GM12874 (cell line): ENCODE measurements around the gene TMEM236.

Source experiments
- CTCF ChIP-seq: IDR thresholded peaks from 2 replicates; pipeline ENCODE4 v1.5.1; 2011; ENCODE audit warnings: low read depth, mild to moderate bottlenecking, control low read depth, low read length, moderate library complexity; ENCODE audit not compliant: insufficient read depth

TMEM236 gene

GRCh38 chr10:17817316-17817715, 65.3 kb downstream of the TMEM236 start:
- TF ChIP-seq CTCF = no peak

- no peak for TF ChIP-seq CTCF
Measured at GRCh38 chr10:17817790-17818189, 65.8 kb downstream of the TMEM236 start.

- no peak for TF ChIP-seq CTCF
Measured at GRCh38 chr10:17819836-17820235, 67.8 kb downstream of the TMEM236 start.

GRCh38 chr10:17820943-17821342, 68.9 kb downstream of the TMEM236 start:
- TF ChIP-seq CTCF = no peak

- no peak for TF ChIP-seq CTCF
Measured at GRCh38 chr10:17821893-17822292, 69.9 kb downstream of the TMEM236 start.

- no peak for TF ChIP-seq CTCF
Measured at GRCh38 chr10:17831341-17831740, 79.3 kb downstream of the TMEM236 start.

GRCh38 chr10:17831896-17832295, 79.9 kb downstream of the TMEM236 start:
- no peak for TF ChIP-seq CTCF

- TF ChIP-seq CTCF = no peak
Measured at GRCh38 chr10:17833656-17834055, 81.7 kb downstream of the TMEM236 start.
